DND-41 (cell line): ENCODE data around the gene DPEP2NB.
"Not testable (repeated sequence)": the region's sequence is repeated elsewhere in the genome, so short reads cannot be mapped to it uniquely, and the experiment has no call there.

ENCODE experiments used
- EZH2 ChIP-seq: IDR thresholded peaks from 3 replicates; pipeline ENCODE4 v1.6.1; 2012; ENCODE audit warnings: borderline replicate concordance, low read depth, mild to moderate bottlenecking, moderate library complexity, low read length, inconsistent platforms; ENCODE audit not compliant: severe bottlenecking
- TF ChIP-seq, protein P1 (sequence below): IDR thresholded peaks from 2 replicates; pipeline ENCODE4 v1.5.1; 2012; ENCODE audit warnings: borderline replicate concordance, low read length, moderate library complexity, mild to moderate bottlenecking; ENCODE audit not compliant: poor library complexity, severe bottlenecking; ENCODE audit errors: extremely low read depth

DNA sequence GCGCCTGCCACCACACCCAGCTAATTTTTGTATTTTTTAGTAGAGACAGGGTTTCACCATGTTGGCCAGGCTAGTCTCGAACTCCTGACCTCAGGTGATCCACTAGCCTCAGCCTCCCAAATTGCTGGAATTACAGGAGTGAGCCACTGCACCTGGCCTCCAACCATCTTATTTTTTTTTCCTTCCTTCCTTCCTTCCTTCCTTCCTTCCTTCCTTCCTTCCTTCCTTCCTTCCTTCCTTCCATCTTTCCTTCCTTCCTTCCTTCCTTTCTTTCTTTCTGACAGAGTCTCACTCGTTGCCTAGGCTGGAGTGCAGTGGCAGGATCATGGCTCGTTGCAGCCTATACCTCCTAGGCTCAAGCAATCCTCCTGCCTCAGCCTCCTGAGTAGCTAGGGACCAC lies 5.8 kb downstream of the DPEP2NB start:
- TF ChIP-seq, protein P1, sequence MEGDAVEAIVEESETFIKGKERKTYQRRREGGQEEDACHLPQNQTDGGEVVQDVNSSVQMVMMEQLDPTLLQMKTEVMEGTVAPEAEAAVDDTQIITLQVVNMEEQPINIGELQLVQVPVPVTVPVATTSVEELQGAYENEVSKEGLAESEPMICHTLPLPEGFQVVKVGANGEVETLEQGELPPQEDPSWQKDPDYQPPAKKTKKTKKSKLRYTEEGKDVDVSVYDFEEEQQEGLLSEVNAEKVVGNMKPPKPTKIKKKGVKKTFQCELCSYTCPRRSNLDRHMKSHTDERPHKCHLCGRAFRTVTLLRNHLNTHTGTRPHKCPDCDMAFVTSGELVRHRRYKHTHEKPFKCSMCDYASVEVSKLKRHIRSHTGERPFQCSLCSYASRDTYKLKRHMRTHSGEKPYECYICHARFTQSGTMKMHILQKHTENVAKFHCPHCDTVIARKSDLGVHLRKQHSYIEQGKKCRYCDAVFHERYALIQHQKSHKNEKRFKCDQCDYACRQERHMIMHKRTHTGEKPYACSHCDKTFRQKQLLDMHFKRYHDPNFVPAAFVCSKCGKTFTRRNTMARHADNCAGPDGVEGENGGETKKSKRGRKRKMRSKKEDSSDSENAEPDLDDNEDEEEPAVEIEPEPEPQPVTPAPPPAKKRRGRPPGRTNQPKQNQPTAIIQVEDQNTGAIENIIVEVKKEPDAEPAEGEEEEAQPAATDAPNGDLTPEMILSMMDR: not testable (repeated sequence)
- not testable (repeated sequence) for TF ChIP-seq EZH2
